NCI-H2107 treated with DMSO at 0.1 percent for 48 hours (cell line): ENCODE data around the gene TSPEAR.

Source experiments
- DNase-seq: peaks from one replicate; lab custom pipeline; 2025; ENCODE audit not compliant: unreplicated experiment; lab: John Stamatoyannopoulos, UW

TSPEAR gene

DNA sequence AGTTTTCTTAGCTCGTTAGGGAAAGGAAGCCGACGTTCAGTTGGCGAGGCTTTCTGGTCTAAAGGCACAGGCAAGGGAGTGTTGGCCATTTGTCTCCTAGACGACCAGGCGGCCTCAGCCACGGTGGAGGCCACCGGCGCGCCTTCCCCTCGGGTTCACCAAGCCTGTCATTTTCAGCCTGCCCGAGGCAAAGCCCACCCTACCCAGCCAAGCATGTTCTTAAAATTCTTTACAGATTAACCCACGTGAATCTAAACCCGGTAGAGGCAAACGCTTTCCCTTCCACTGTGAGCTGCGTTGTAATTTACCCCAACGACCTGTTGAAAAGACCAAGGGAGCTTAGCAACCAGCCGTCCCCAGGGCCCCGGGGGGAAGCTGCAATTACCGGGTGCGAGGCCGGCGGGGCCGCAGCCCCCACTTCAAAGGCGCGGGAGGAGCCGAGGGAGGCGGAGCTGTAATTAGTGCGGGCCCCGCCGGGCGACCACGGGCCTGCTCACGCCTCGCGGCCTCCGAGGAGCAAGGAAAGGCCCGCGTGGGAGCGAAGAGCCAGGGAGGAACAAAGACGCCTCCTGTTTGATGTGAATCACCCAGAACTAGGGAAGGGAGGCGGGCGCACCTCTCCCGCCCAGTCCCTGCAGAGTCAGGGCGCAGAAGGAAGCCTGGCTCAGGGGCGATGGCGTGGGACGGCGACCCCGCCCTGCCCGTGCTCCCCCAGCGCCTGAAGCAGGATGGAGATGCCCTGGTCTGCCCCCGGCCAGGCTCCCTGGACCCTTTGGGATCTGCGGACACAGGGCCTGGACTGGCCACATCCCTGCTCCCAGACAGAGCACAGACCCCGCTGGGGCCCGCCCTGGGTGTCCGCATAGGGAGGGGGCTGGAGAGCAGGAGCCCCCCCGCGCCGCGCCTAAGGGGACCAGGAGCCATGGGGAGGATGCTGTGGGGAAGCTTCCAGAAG is 12.1 kb upstream of the TSPEAR start:
- DNase-seq, result no peak

DNA sequence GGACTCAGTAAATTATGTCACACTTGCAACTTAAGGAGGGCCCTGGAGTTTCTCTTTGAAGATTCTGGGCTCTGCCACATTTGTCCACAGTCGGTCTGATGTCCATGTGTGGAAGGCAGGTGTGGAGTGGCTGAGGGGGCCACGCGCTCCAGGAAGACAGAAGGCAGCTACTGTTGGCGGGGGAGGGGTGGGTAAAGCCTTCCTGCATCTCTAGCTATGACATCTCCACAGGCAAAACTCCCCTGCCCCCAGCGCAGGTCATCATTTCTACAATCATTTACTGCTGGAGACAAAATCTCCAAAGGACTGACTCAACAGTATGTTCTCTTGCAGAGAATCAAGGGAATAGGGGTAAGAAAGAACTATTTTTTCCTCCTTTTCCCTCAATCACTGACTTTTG is 11.4 kb upstream of the TSPEAR start:
- DNase-seq, result no peak

DNA sequence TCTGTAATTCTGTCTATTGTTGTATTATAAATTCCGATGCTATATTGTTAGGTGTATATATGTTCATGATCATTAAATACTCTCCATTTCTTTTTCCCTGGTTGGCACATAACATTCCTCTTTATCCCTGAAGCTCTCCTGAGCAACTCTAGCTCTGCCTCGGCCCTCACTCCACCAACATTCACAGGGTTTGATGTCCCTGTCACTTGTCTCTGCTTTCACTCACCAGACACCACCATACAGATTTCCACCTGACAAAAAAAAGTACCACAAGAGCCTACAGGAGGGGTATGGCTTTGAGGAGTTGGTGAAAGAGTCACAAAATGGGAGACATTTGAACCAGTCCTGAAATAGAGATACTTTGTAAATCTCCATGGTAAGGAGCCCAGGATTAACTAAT is 8.8 kb upstream of the TSPEAR start:
- DNase-seq, result no peak

DNA sequence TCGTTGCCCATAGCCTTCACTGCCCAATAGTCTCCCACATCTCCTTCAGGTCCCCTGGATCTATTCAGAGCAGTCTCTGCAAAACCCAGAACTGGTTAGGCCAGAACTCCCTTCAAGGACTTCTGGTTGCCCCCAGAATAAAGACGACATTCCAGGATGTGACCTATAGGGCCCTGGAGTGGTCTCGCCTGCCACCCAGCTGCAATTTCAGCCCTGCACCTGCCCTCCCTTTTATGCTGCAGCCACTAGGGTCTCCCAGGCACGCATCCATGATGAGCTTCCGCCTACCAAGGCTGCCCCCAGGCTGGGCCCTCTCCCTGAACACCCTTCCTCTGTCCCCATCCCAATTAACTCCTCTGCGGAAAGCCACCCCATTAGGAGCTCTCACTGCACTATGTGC is 7.2 kb upstream of the TSPEAR start:
- no peak for DNase-seq

- no peak for DNase-seq
Measured at GRCh38 chr21:44718093-44718492, 6.7 kb upstream of the TSPEAR start.

- DNase-seq, result no peak
Measured at GRCh38 chr21:44716984-44717383, 5.6 kb upstream of the TSPEAR start.

DNA sequence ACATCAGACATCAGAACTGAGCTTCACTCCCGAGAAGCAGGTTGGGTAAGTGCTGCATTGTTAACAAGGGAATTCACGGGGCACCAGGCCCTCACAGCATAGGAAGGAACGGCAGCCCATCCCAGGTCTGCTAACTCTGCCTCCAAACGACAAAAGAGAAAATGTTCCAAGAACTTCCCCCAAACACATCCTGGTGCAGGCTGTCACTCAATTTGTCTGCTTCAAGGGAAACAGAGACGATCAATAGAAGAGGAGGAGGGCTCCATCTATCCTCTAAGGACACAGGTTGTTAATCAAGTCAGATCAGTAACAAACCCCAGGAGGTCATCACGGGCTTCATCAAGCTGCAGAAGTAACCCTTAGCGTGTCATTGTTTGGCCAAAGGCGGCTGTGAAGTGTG is 3.5 kb upstream of the TSPEAR start:
- DNase-seq, result no peak

GRCh38 chr21:44713846-44714245 is 2.5 kb upstream of the TSPEAR start:
- DNase-seq, result no peak

DNA sequence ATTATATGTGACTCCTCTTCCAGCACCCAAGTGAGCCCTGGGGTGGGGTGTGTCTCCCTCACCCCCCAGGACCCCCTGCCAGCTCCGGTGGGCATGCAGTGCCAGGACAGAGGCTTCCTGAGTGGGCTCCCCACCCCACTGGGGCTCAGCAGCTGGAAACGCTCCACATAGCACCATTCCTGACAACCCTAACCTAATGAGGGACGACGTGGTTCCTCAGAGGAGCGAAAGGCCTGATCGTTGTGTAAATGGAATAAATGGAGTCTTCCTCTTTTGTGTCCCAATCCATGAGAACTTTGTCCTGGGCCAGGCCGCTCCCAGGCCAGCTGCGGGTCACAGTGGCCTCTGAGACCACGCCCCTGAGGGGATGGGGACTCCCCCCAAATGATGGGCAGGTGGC is 1.8 kb upstream of the TSPEAR start:
- DNase-seq, result no peak

DNA sequence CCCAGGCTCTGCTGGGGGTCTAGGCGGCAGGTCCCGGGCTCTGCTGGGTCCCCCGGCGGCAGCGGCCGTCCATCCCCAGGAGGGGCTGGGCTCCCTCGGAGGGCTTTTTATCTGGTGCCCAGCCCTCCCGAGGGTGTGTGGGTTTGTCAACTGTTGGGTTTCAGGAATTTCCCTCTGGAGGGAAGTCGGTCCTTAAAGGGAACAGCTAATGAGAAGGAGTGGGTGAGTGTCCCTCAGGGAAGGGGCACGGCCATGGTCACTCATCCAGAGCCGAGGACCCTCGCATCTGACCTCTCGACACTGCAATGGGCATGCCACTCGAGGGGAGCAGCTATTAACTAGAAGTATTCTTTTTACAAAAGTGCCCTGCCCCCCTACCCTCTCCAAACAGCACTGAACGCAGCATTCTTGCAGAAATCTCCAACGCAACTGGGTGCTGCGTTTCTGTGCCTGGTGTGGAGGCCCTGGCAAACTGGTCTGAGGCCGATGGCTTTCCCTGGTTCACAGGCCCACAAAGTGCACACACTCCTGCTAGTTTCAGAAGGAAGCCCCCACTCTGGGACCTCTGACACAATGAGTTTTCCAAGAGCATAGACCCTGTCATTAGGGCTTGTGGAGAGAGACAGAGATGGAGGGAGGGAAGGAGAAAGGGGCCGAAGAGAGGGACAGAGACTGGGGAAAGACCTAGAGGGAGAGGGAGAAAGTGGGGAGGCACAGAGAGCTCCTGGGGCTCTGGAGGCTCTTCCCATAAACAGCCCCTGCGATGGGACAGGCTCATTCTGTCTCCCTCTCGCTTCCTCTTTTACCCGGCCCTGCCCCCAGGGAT is 1.0 kb upstream of the TSPEAR start:
- DNase-seq, result no peak

GRCh38 chr21:44710756-44711326 is 531 bp downstream of the TSPEAR start:
- peak; percentile 95 for DNase-seq

DNA sequence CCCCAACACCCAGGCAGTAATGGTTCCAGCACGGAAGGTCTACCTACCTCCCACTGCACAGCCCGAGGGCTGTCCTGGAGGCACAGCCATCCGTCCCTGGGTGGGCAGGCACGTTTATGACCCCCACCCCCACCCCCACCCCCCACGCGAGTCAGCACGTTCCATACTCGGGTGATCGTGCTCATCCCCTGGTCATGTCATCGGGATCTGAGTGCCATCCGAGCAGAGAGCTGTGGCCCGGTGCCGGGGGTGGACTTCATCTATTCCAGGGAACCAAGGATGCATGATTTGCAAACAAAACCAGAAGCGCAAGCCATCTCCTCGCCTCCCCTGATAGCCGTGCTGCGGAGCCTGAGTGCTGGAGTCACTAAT is 1.1 kb downstream of the TSPEAR start:
- no peak for DNase-seq

- peak; percentile 60 for DNase-seq
Measured at GRCh38 chr21:44709426-44710293, 1.7 kb downstream of the TSPEAR start.

GRCh38 chr21:44708866-44709425 is 2.4 kb downstream of the TSPEAR start:
- DNase-seq, result no peak

DNA sequence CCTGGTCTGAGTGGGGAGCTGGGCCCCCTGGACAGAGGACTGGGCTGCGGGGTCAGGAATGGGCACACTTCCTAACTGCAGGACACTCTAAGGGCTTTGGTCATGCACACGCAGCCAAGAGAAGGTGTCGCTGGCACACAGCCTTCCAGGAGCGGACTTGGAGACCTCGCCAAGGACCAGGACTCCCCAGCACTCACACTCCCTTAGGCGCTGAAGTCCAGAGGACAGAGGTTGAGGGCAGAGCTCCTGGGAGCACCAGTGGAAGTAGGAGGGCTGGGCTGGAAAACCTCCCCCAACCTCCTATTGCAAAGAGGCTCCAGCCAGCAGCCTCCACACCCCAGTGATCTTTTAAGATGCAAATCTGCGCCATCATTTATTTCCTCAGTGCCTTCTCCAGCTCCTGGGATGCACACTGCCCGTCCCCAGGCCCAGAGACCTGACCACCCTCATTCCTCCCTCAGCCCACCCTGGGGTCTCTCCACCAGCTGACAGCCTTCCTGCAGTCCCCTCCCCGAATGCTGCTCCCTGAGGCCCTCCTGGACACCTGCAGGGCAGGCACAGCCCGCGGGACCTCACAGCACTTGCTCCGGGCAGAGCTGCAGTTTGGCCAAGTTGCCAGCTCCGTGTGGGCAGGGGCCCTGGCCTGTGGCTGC is 3.0 kb downstream of the TSPEAR start:
- no peak for DNase-seq

GRCh38 chr21:44706706-44707581 is 4.4 kb downstream of the TSPEAR start:
- DNase-seq, result no peak

GRCh38 chr21:44706026-44706705 is 5.2 kb downstream of the TSPEAR start:
- DNase-seq, result no peak

DNA sequence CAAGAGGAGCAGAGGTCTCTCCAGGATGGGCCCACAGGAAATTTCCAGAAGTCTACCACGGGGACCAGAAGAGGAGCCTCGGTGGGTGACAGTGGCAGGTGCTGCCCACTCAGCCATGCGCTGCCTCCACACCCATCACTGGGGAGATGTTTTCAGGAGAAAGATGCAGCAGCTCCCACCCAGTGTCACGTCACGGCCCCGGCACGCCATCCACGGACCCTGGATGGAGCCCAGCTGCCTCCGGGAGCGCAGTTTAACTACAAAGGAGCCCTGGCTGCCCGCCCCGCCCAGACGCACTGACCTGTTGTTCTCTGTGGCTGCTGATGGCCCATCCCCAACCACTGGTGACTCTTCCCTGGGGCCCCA is 6.8 kb downstream of the TSPEAR start:
- no peak for DNase-seq
